ENCODE measurements around the gene FPGS.
"Not testable (repeated sequence)": the region's sequence is repeated elsewhere in the genome, so short reads cannot be mapped to it uniquely, and the experiment has no call there.

The FPGS gene

GRCh38 chr9:127844821-127845359, 42.2 kb downstream of the FPGS start:
- DNase-seq, result no peak

DNA sequence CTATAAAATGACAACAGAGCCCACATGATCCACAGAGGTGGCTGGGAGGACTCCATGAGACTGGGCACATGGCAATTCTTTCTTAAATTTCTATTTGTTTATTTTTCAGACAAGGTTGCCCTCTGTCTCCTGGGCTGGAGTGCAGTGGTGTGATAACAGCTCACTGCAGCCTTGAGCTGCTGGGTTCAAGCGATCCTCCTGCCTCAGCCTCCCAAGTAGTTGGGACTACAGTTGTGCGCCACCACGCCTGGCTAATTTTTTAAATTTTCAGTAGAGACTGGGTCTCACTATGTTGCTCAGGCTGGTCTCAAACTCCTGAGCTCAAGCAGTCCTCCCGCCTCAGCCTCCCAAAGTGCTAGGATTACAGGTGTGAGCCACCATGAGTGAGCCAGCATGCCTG, 42.9 kb downstream of the FPGS start:
- not testable (repeated sequence) for DNase-seq

- DNase-seq, result no peak
These were observed 43.9 kb downstream of the FPGS start for GRCh38 chr9:127846443-127847177.

DNA sequence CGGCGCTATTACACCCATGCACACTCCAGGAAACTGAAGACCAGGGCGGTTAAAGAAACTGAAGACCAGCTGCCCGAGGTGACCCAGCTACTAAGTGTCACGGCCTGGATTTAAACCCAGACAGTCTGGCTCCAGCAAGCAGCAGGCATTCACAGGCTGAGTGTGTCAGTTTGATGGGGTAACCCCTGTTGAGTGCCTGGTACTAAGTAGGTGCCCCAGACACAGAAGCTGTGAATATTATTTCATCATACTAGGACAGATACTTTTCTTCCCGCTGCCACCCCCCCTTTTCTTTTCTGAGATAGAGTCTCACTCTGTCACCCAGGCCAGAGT, 44.5 kb downstream of the FPGS start:
- DNase-seq, result no peak

- no peak for DNase-seq
These were observed 45.4 kb downstream of the FPGS start for GRCh38 chr9:127847833-127848755.

GRCh38 chr9:127848756-127849504, 46.2 kb downstream of the FPGS start:
- DNase-seq, result no peak

DNA sequence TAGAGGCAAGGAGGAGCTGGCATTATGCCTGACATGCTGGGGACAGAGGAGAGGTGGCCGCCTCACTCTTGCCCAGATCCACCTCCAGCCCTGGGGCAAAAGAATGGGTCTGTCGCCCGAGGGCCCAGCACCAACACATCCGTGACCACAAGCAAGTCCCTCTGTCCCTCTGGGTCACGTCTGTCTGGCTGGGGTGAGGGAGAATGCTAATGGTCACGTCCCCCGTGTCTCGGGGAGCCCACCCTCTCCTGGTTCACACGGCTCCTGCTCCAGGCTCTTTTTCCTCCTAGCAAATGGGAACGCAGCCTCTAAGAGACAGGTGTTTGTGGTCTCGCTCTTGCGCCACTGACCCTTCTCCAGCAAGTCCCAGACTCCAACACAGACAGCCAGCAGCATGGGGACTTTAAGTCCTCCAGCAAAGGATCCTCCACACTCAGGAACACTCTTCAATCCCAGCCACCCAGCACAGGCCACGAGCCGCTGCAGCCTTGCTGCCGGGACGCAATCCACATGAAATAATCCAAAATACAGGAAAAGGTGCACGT, 47.7 kb downstream of the FPGS start:
- no peak for DNase-seq

DNA sequence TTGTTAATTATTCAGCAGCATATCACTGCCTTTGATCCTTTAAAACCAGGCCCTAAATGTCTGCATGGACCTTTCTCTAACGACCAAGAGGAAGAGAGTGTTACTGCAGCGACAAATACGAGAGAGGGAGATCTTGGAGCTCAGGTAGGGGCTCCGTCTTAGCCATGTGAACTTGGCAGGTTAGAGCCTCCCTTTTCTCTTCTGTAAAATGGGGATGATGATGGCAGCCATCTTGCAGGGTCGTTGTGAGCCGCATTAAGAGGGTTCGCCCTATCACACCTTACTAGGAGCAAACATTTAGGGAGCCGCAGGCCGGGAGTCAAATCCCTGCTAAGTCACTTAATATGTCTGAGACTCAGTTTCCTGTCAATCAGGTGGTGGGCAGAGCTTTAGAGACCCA, 50.1 kb downstream of the FPGS start:
- no peak for DNase-seq

GRCh38 chr9:127853312-127854183, 50.9 kb downstream of the FPGS start:
- DNase-seq, result no peak

- DNase-seq, result no peak
These were observed 51.6 kb downstream of the FPGS start, which contains the start of gene ENG for GRCh38 chr9:127854184-127854806. Gene ENG (minus strand): TSS chr9:127854658. CDS start chr9:127854355, 303 bp downstream.

DNA sequence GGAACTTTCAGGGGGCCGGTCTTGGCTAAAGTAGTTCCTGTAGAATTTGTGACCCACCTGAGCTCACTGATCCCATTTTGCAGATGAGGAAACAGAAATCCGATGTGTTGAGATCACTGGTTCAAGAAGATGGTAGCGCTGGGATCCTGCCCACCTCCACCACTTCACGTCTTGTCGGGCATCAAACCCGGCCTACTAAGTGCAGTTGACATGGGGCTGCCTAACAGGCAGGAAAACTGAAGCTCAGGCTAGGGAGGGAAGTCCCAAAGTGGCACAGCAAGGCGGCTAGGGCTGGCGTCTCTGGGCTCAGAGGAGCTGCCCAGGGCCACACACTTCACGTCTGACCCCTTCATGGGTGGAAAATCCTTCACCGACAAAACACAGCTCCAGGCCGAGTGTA, 52.3 kb downstream of the FPGS start:
- DNase-seq, result no peak

DNA sequence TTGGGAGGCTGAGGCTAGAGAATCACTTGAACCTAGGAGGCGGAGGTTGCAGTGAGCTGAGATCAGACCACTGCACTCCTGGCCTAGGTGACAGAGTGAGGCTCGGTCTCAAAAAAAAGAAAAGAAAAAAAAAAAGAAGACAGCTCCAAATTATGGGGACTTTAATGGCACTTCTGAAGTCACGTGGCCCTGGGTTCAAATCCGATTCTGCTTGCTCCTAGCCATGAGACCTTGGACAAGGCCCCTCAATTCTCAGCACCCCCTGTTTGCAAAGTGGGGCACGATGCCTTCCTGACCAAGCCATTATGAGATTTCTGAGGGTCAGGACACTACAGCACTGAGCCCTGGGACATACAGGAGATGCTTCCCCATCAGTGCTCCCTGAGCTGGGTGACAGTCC, 52.8 kb downstream of the FPGS start:
- DNase-seq, result no peak

DNA sequence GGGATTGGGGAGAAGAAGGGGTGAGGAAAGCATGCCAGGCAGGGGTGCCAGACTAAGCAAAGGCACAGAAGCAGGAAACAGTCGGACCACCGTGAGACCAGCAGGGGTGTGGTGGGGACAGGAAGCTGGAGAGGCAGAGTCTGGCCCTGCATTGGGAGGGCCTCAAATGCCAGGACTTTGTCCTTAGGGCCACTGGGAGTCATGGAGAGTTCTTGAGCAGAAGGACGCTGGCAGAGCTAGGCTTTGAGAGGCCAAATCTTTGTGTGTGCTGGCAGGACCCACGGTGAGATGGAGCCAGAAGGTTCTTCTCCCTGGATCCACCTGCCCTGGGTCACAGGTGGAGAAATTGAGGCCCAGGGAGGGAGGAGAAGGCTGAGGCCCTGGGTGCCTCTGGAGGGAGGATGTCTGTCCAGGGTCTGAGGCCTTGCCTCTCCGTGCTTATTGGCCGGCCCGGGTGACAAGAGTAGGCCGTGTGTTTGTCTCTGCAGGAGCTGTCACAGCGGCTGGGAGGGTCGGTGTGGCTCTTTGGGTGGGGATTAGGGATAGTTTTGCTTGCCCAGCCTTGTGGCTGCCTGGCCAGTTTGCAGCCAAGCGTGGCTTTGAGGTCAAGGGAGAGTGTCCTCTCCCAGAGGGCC, 53.5 kb downstream of the FPGS start:
- no peak for DNase-seq

DNA sequence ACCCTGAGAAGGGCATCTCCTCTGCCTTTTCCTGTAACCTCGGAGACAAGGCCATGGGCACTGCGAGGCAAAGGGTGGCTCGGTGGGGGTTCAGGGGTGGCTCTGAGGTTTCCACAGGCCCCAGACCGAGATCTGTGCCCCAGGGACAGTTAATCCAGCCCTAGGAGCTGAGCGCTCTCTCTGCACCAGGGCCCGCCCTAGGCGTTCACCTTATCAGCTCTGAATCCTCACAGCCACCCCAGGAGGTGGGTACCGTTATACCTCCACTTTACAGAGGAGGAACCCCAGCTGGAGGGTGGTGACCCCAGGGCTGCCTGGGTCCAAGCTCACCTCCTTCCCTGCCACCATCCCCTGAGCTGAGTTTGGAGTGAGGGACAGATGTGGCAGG, 54.0 kb downstream of the FPGS start:
- no peak for DNase-seq

DNA sequence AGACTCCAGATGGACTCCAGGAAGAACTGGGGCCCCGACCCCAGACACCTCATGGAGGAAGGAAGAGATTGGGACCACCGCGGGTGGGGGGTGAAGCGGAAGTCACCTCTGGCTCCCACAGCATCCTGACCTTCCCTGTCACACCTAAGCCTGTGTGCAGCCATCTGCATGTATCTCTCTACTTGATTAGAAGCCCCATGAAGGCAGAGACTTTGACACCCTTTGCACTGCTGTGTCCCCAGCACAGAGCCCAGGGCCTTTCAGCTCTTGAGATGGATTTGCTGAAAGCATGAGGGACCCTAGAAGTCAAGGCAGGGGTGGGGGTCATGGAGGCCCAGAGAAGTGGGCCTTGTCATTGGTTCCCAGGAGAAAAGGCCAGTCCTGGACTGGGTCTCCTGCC, 54.6 kb downstream of the FPGS start:
- no peak for DNase-seq

GRCh38 chr9:127858041-127858512, 55.4 kb downstream of the FPGS start:
- no peak for DNase-seq

- no peak for DNase-seq
These were observed 57.6 kb downstream of the FPGS start for GRCh38 chr9:127860260-127860659.

DNA sequence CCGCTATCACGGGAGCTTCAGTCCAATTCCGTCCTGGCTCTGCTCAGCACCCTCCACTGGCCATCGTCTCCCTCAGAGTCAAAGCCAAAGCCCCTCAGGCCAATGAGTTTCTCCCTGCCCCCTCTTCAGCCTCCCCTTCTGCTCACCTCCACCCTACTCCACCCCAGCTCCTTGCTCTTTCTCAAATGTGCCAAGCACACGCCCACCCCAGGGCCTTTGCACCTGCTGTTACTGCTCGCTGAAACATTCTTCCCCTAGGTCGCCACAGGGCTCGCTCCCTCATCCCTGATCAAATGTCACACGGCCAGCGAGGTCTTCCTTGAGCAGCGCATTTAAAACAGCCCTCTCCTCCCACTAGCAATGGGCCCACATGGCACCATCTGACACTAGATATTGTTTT, 58.1 kb downstream of the FPGS start:
- no peak for DNase-seq

- no peak for DNase-seq
These were observed 59.7 kb downstream of the FPGS start for GRCh38 chr9:127862075-127863011.

GRCh38 chr9:127863191-127863621, 60.5 kb downstream of the FPGS start:
- DNase-seq, result no peak

Measured in NCI-H510A (cell line).